K562 (cell line): ENCODE measurements around the gene LNX2. TPM values are rescaled to one million over a fixed set of nuclear protein-coding genes. Genes with fewer than 3 reads are reported as not detected.

Experiments used
- AFF1 ChIP-seq, 2 experiments: fragments of 450-650 bp; IDR thresholded peaks; 2 replicates each; pipeline ENCODE4 v1.6.1; 2018; ENCODE audit warnings: mild to moderate bottlenecking in 2 of 2, low read depth in 1 of 2; ENCODE audit not compliant: partially characterized antibody in 2 of 2
- BCLAF1 ChIP-seq, 2 experiments: fragments of 450-650 bp in 1 of 2; IDR thresholded peaks; 2 replicates each; pipeline ENCODE4 v1.6.1; 2011 to 2017; ENCODE audit warnings: low read depth in 2 of 2, antibody characterized with exemption in 1 of 2, borderline replicate concordance in 1 of 2, low read length in 1 of 2, mild to moderate bottlenecking in 1 of 2, mixed read lengths in 1 of 2; ENCODE audit not compliant: control insufficient read depth in 1 of 2
- CHD1 ChIP-seq: fragments of 200-600 bp; sonication (generic); IDR thresholded peaks from one replicate; pipeline ENCODE4 v1.6.1; 2012; ENCODE audit warnings: mild to moderate bottlenecking, moderate library complexity, low read length, inconsistent platforms
- KLF13 ChIP-seq: fragments of 450-650 bp; IDR thresholded peaks from 2 replicates; pipeline ENCODE4 v1.6.1; 2016; ENCODE audit warnings: missing genetic modification characterization, low read depth, mild to moderate bottlenecking, missing compliant biosample characterization, moderate library complexity, borderline replicate concordance
- ZNF76 ChIP-seq: fragments of 250-450 bp; sonication (Bioruptor Pico); IDR thresholded peaks from 2 replicates; pipeline ENCODE4 v1.4.0; 2020; ENCODE audit warnings: mild to moderate bottlenecking, moderate library complexity, borderline replicate concordance
- polyA plus RNA-seq, 8 experiments: library from polyadenylated mRNA; depleted of rRNA in 4 of 8; stranded (reverse) in 5 of 8; unstranded in 3 of 8; fragments of >200 nt; fragmentation: Nextera tagmentation in 2 of 8; fragmentation: Illumina TruSeq in 1 of 8; extraction: Ambion mirVana in 2 of 8; extraction: Trizol in 1 of 8; gene quantifications; 2 replicates each; pipeline versions ENCODE4 v1.2.1 to v1.2.3, GENCODE V29; 2011 to 2014; ENCODE audit warnings: inconsistent platforms in 1 of 8, missing spikeins in 1 of 8
- total RNA-seq, 7 experiments: library from RNA; depleted of rRNA in 6 of 7; stranded (reverse); fragments of >200 nt in 6 of 7; fragmentation: Illumina TruSeq in 2 of 7; extraction: Trizol in 2 of 7; gene quantifications; 2 replicates each; pipeline versions ENCODE4 v1.2.1 to v1.2.3, GENCODE V29; 2011 to 2021; ENCODE audit warnings: low replicate concordance in 1 of 7
- TF ChIP-seq, protein P1 (sequence below), 2 experiments: fragments of 450-650 bp in 1 of 2; sonication (generic) in 1 of 2; formaldehyde crosslinking; conservative IDR thresholded peaks; 2 replicates each; pipeline versions ENCODE4 v1.4.0 to v1.8.1; 2020 to 2022; ENCODE audit warnings: mild to moderate bottlenecking in 1 of 2, missing genetic modification reagents in 1 of 2
- TF ChIP-seq, protein P2 (sequence below), 2 experiments: fragments of 450-650 bp; formaldehyde crosslinking in 1 of 2; IDR thresholded peaks; 2 replicates each; pipeline versions ENCODE4 v1.4.0 to v1.6.1; 2014 to 2020; ENCODE audit warnings: mild to moderate bottlenecking in 2 of 2, borderline replicate concordance in 1 of 2, low read depth in 1 of 2

LNX2 gene
- total and polyA plus RNA-seq, 9 of the 15 experiments (the other 6 are each of a cell fraction or from before 2014, with no cell fraction given) = 1.5 to 5.5 (median 4.0) TPM

DNA sequence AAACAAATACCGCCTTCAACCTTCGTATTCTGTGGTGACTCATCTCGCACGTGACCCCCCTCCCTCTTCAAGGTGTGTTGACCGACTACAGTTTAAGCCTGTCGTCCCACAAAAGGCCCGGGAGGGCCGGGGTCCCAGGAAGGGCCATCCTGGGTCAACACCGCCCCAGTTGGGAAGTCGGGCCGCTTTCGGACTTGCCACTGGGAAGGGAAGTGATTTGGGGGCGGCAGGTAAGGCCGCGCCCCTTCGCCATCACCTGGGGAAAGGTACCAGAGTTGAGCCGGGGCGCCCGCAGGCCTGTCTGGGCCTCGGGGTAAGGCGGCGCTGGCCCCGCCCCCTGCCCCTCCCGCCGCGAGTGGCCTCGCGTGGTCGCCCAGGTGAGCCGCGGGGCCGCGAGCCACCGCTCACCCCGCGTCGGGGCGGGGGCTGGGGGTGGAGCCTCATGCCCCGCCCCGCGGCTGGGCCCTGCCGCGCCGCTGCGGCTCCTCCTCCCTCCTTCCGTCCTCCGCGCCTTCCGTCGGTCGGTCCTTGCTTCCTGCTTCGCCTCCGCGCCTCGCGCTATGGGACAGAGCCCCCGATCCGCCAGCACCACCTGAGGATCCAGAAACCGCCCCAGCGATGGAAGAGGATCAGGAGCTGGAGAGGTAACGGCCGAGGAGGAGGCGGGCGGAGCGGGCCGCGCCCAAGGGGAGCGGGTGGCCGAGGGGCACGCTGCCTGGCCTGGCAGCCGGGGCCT, 1.2 kb upstream of the LNX2 start, which contains the start of gene POLR1D (continued):
- TF ChIP-seq BCLAF1 (IDR thresholded peaks at IDR 0.05; ENCODE audit: borderline replicate concordance in 1 of 2, control insufficient read depth in 1 of 2, low read depth in 2 of 2, low read length in 1 of 2) (no peak), KLF13 (tag) (no peak), CHD1 (no peak), AFF1 (IDR thresholded peaks at IDR 0.05; ENCODE audit: low read depth in 1 of 2, partially characterized antibody in 2 of 2) (no peak), ZNF76 (CRISPR knock-in tag) (no peak)
- TF ChIP-seq, protein P1, sequence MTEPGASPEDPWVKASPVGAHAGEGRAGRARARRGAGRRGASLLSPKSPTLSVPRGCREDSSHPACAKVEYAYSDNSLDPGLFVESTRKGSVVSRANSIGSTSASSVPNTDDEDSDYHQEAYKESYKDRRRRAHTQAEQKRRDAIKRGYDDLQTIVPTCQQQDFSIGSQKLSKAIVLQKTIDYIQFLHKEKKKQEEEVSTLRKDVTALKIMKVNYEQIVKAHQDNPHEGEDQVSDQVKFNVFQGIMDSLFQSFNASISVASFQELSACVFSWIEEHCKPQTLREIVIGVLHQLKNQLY (CRISPR knock-in tag; conservative IDR thresholded peaks at IDR 0.05) = no peak
- TF ChIP-seq, protein P2, sequence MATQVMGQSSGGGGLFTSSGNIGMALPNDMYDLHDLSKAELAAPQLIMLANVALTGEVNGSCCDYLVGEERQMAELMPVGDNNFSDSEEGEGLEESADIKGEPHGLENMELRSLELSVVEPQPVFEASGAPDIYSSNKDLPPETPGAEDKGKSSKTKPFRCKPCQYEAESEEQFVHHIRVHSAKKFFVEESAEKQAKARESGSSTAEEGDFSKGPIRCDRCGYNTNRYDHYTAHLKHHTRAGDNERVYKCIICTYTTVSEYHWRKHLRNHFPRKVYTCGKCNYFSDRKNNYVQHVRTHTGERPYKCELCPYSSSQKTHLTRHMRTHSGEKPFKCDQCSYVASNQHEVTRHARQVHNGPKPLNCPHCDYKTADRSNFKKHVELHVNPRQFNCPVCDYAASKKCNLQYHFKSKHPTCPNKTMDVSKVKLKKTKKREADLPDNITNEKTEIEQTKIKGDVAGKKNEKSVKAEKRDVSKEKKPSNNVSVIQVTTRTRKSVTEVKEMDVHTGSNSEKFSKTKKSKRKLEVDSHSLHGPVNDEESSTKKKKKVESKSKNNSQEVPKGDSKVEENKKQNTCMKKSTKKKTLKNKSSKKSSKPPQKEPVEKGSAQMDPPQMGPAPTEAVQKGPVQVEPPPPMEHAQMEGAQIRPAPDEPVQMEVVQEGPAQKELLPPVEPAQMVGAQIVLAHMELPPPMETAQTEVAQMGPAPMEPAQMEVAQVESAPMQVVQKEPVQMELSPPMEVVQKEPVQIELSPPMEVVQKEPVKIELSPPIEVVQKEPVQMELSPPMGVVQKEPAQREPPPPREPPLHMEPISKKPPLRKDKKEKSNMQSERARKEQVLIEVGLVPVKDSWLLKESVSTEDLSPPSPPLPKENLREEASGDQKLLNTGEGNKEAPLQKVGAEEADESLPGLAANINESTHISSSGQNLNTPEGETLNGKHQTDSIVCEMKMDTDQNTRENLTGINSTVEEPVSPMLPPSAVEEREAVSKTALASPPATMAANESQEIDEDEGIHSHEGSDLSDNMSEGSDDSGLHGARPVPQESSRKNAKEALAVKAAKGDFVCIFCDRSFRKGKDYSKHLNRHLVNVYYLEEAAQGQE (IDR thresholded peaks at IDR 0.05; ENCODE audit: borderline replicate concordance) = no peak
- TF ChIP-seq, protein P2 (CRISPR knock-in tag; IDR thresholded peaks at IDR 0.05; ENCODE audit: low read depth) = no peak
